Measurements from ENCODE around the gene FGD3.

FGD3 gene

GRCh38 chr9:92954886-92955285 is 7.6 kb downstream of the FGD3 start:
- FAIRE-seq, result no peak

- FAIRE-seq, result no peak
Observed at GRCh38 chr9:92960561-92961290, 13.4 kb downstream of the FGD3 start.

GRCh38 chr9:92961627-92962302 is 14.4 kb downstream of the FGD3 start:
- FAIRE-seq, result no peak

- FAIRE-seq, result no peak
Observed at GRCh38 chr9:92962303-92962649, 15.0 kb downstream of the FGD3 start.

GRCh38 chr9:92962846-92963245 is 15.5 kb downstream of the FGD3 start:
- no peak for FAIRE-seq

- no peak for FAIRE-seq
Observed at GRCh38 chr9:92963831-92964606, 16.7 kb downstream of the FGD3 start.

- FAIRE-seq, result no peak
Observed at GRCh38 chr9:92964607-92965060, 17.3 kb downstream of the FGD3 start.

GRCh38 chr9:92965061-92965758 is 17.9 kb downstream of the FGD3 start:
- no peak for FAIRE-seq

GRCh38 chr9:92965759-92966517 is 18.6 kb downstream of the FGD3 start:
- FAIRE-seq, result no peak

- no peak for FAIRE-seq
Observed at GRCh38 chr9:92966518-92966800, 19.1 kb downstream of the FGD3 start.

GRCh38 chr9:92968081-92968480 is 20.8 kb downstream of the FGD3 start:
- FAIRE-seq, result no peak

- no peak for FAIRE-seq
Observed at GRCh38 chr9:92969516-92970466, 22.5 kb downstream of the FGD3 start.

GRCh38 chr9:92970467-92970923 is 23.2 kb downstream of the FGD3 start:
- no peak for FAIRE-seq

- no peak for FAIRE-seq
Observed at GRCh38 chr9:92971121-92971520, 23.8 kb downstream of the FGD3 start.

- no peak for FAIRE-seq
Observed at GRCh38 chr9:92971776-92972175, 24.5 kb downstream of the FGD3 start.

GRCh38 chr9:92973700-92974099 is 26.4 kb downstream of the FGD3 start:
- FAIRE-seq, result no peak

GRCh38 chr9:92974161-92974661 is 26.9 kb downstream of the FGD3 start:
- FAIRE-seq, result no peak

GRCh38 chr9:92974761-92975755 is 27.7 kb downstream of the FGD3 start:
- FAIRE-seq, result no peak

- FAIRE-seq, result no peak
Observed at GRCh38 chr9:92976431-92976830, 29.1 kb downstream of the FGD3 start.

- no peak for FAIRE-seq
Observed at GRCh38 chr9:92977279-92977678, 30.0 kb downstream of the FGD3 start.
